NCI-H2227 (cell line): ENCODE data around the gene HTR3B.
"Not testable (repeated sequence)": the region's sequence is repeated elsewhere in the genome, so short reads cannot be mapped to it uniquely, and the experiment has no call there.

Experiments used
- DNase-seq: peaks from one replicate; lab custom pipeline; 2025; ENCODE audit not compliant: unreplicated experiment; lab: John Stamatoyannopoulos, UW

The HTR3B gene

GRCh38 chr11:113884361-113884836 lies 20.2 kb upstream of the HTR3B start:
- no peak for DNase-seq

- DNase-seq = no peak
Measured at GRCh38 chr11:113885897-113886296, 18.7 kb upstream of the HTR3B start.

- no peak for DNase-seq
Measured at GRCh38 chr11:113888848-113889247, 15.7 kb upstream of the HTR3B start.

- no peak for DNase-seq
Measured at GRCh38 chr11:113894421-113894996, 10.1 kb upstream of the HTR3B start.

- no peak for DNase-seq
Measured at GRCh38 chr11:113895367-113896155, 9.0 kb upstream of the HTR3B start.

GRCh38 chr11:113896156-113896879 lies 8.3 kb upstream of the HTR3B start:
- peak; percentile 65 for DNase-seq

GRCh38 chr11:113901141-113901540 lies 3.5 kb upstream of the HTR3B start:
- DNase-seq = no peak

- DNase-seq = no peak
Measured at GRCh38 chr11:113906038-113906437, 1.4 kb downstream of the HTR3B start.

- DNase-seq = no peak
Measured at GRCh38 chr11:113906516-113906915, 1.9 kb downstream of the HTR3B start.

GRCh38 chr11:113907152-113907551 lies 2.6 kb downstream of the HTR3B start:
- DNase-seq = no peak

GRCh38 chr11:113907681-113908080 lies 3.1 kb downstream of the HTR3B start:
- DNase-seq = no peak

GRCh38 chr11:113908098-113908497 lies 3.5 kb downstream of the HTR3B start:
- DNase-seq = no peak

GRCh38 chr11:113911491-113911890 lies 6.9 kb downstream of the HTR3B start:
- not testable (repeated sequence) for DNase-seq

- DNase-seq = no peak
Measured at GRCh38 chr11:113923572-113923971, 19.0 kb downstream of the HTR3B start.

- no peak for DNase-seq
Measured at GRCh38 chr11:113926273-113927197, 21.9 kb downstream of the HTR3B start.

GRCh38 chr11:113928311-113928710 lies 23.7 kb downstream of the HTR3B start:
- no peak for DNase-seq

GRCh38 chr11:113932788-113933187 lies 28.2 kb downstream of the HTR3B start:
- no peak for DNase-seq

GRCh38 chr11:113934193-113934592 lies 29.6 kb downstream of the HTR3B start:
- not testable (repeated sequence) for DNase-seq

GRCh38 chr11:113934761-113935160 lies 30.2 kb downstream of the HTR3B start:
- no peak for DNase-seq

GRCh38 chr11:113935858-113936257 lies 31.3 kb downstream of the HTR3B start:
- no peak for DNase-seq

- DNase-seq = no peak
Measured at GRCh38 chr11:113937918-113938317, 33.3 kb downstream of the HTR3B start.
